ENCODE measurements around the gene CAP1. TPM values are rescaled to one million over a fixed set of nuclear protein-coding genes. Genes with fewer than 3 reads are reported as not detected.
"Not testable (repeated sequence)": the region's sequence is repeated elsewhere in the genome, so short reads cannot be mapped to it uniquely, and the experiment has no call there.

The CAP1 gene
- total and polyA plus RNA-seq, 2 of the 13 experiments (the other 11 are each of a cell fraction or from before 2014, with no cell fraction given): 174 to 195 TPM

GRCh38 chr1:40036574-40036973 is 4.0 kb upstream of the CAP1 start (continued):
- no peak for TF ChIP-seq ARID4A (CRISPR knock-in tag; IDR thresholded peaks at IDR 0.05; ENCODE audit: borderline replicate concordance)
- TF ChIP-seq ZFYVE20 (CRISPR knock-in tag; IDR thresholded peaks at IDR 0.05; ENCODE audit: borderline replicate concordance, low read depth): no peak
- no peak for TF ChIP-seq TARDBP (CRISPR knock-in tag; IDR thresholded peaks at IDR 0.05)
- TF ChIP-seq ZNF264 (CRISPR knock-in tag; IDR thresholded peaks at IDR 0.05): no peak

- BruUV-seq (replicated peaks); CTCF ChIA-PET (ENCODE audit: low intra/inter-chr PET ratio, low total read pairs); POLR2A ChIA-PET: not testable (repeated sequence)
These were observed 3.3 kb upstream of the CAP1 start for GRCh38 chr1:40037254-40037653.

More at GRCh38 chr1:40037254-40037653, 3.3 kb upstream of the CAP1 start:
- ATAC-seq; H3K27ac ChIP-seq (ENCODE audit: extremely low read length, insufficient read depth, low read length); H3K4me3 ChIP-seq (replicated peaks in 1 of 3; ENCODE audit: insufficient read depth in 1 of 3, low read depth in 2 of 3, low read length in 3 of 3); H3K9me3 ChIP-seq (ENCODE audit: low read length); H3K36me3 ChIP-seq (replicated peaks in 1 of 2; ENCODE audit: control insufficient read depth in 1 of 2, insufficient read depth in 2 of 2, low read length in 2 of 2); FAIRE-seq; H3K4me2 ChIP-seq (ENCODE audit: low read depth, low read length); H2AFZ ChIP-seq (ENCODE audit: low read length); DNase-seq (ENCODE audit: low spot score); H4K20me1 ChIP-seq (ENCODE audit: insufficient read depth, low read length); H3K27me3 ChIP-seq (ENCODE audit: control insufficient read depth in 1 of 2, insufficient read depth in 2 of 2, low read length in 2 of 2); H3K9ac ChIP-seq (ENCODE audit: insufficient read depth, low read depth, low read length): not testable (repeated sequence)
- 87% methylated on average over 8 of the region's 8 CpGs for WGBS (ENCODE audit: low lambda C conversion rate)
- H3K79me2 ChIP-seq (ENCODE audit: insufficient read depth, low read length): peaks cover 17% of the 10 kb centered on the region
- H3K4me1 ChIP-seq (ENCODE audit: insufficient read depth, low read length): peaks cover 16% of the 10 kb centered on the region
- intact Hi-C loops (cut with micrococcal nuclease; ENCODE audit: unreplicated experiment): loop anchor here (5.0 to 10.0 kb wide), 3 partner anchors 122 to 880 kb away; no protein-coding TSS in a partner anchor
- in situ Hi-C loops (cut with HindIII; ENCODE audit: extremely low pct_ligation_motif_present, low pct_unique_long_range_greater_than_20kb): loop anchor here (10.0 kb wide), 1 partner anchor 112 kb away; no protein-coding TSS in a partner anchor
